ENCODE data around the gene HRH4. TPM values are rescaled to one million over a fixed set of nuclear protein-coding genes. Genes with fewer than 3 reads are reported as not detected.

HRH4 gene
- total and polyA plus RNA-seq, 10 of the 15 experiments (the other 5 are each of a cell fraction or from before 2014, with no cell fraction given) = not detected

DNA sequence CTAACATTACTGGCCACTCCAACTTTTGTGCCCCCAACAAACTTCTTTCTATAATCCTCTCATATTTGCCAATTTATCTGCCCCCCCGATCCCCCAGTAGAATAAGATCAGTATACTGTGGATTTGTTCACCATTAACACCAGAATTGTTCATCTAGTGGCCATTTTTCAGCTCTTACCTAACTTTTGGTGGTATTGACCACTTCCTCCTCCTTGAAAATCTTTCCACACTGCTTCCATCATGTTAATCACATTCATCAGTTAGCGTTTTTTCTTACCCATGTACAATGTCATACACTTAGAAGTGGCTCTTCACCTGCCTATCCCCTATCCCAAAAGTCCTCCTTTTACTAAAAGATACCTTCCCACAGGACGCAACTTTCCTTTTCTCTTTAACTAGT is 27.8 kb upstream of the HRH4 start:
- FAIRE-seq (no peak), ATAC-seq (no peak), DNase-seq (ENCODE audit: low read depth, low spot score) (no peak)
- Histone ChIP-seq H2AFZ (ENCODE audit: control insufficient read depth, low read depth, low read length) (no peak overlapping the region), H3K9me3 (replicated peaks; ENCODE audit: control insufficient read depth, insufficient read depth, low read length) (no peaks in the 10 kb centered on the region), H3K9ac (ENCODE audit: control insufficient read depth, insufficient read depth, low read length) (no peak overlapping the region), H4K20me1 (ENCODE audit: control insufficient read depth, insufficient read depth) (no peaks in the 10 kb centered on the region), H3K27ac (ENCODE audit: control insufficient read depth, insufficient read depth) (no peak overlapping the region), H3K36me3 (ENCODE audit: control insufficient read depth in 2 of 2, insufficient read depth in 2 of 2, low read length in 1 of 2) (no peaks in the 10 kb centered on the region), H3K27me3 (replicated peaks in 1 of 2; ENCODE audit: control insufficient read depth in 2 of 2, insufficient read depth in 2 of 2, low read length in 1 of 2) (no peaks in the 10 kb centered on the region), H3K79me2 (ENCODE audit: control insufficient read depth, insufficient read depth, low read length) (no peaks in the 10 kb centered on the region), H3K4me3 (no peak overlapping the region), H3K4me2 (ENCODE audit: control insufficient read depth, insufficient read depth) (no peak overlapping the region), H3K4me1 (ENCODE audit: control insufficient read depth, insufficient read depth, low read length) (no peaks in the 10 kb centered on the region)
- ChIA-PET RAD21 (ENCODE audit: unreplicated experiment) (interaction anchor here (3.0 kb wide), 1 partner anchor 56 kb away, joined by 13 read pairs; no protein-coding TSS in a partner anchor), SMC1A (ENCODE audit: uncharacterized antibody, unreplicated experiment) (interaction anchor here (0.8 kb wide), 1 partner anchor 42 kb away, joined by 3 read pairs; no protein-coding TSS in a partner anchor), CTCF (interaction anchor here (1.9 to 5.0 kb wide), 2 partner anchors 12 to 56 kb away, joined by 5 to 50 read pairs; no protein-coding TSS in a partner anchor), POLR2A (no interaction called here)
- no TSS peak for BruUV-seq (replicated peaks)
- intact Hi-C loops (cut with micrococcal nuclease; ENCODE audit: unreplicated experiment) (loop anchor here (10.0 kb wide), 1 partner anchor 52 kb away; no protein-coding TSS in a partner anchor), in situ Hi-C loops (cut with MboI) (no loop called here)
- no peak for TF ChIP-seq HDAC6 (IDR thresholded peaks at IDR 0.05; ENCODE audit: unreplicated experiment)
- TF ChIP-seq, protein P1, sequence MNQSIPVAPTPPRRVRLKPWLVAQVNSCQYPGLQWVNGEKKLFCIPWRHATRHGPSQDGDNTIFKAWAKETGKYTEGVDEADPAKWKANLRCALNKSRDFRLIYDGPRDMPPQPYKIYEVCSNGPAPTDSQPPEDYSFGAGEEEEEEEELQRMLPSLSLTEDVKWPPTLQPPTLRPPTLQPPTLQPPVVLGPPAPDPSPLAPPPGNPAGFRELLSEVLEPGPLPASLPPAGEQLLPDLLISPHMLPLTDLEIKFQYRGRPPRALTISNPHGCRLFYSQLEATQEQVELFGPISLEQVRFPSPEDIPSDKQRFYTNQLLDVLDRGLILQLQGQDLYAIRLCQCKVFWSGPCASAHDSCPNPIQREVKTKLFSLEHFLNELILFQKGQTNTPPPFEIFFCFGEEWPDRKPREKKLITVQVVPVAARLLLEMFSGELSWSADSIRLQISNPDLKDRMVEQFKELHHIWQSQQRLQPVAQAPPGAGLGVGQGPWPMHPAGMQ (IDR thresholded peaks at IDR 0.05; ENCODE audit: borderline replicate concordance) = no peak
- TF ChIP-seq POU2F2 (IDR thresholded peaks at IDR 0.05; ENCODE audit: borderline replicate concordance, low read depth, low read length) = no peak
- no peak for TF ChIP-seq ZNF217 (IDR thresholded peaks at IDR 0.05)
- TF ChIP-seq SIN3A (IDR thresholded peaks at IDR 0.05; ENCODE audit: low read depth, low read length) = no peak
- no peak for TF ChIP-seq ZNF24 (IDR thresholded peaks at IDR 0.05)
- 57% methylated on average over 3 of the region's 3 CpGs for WGBS (ENCODE audit: insufficient coverage, insufficient replicate concordance, low lambda C conversion rate, missing lambda C conversion rate)

DNA sequence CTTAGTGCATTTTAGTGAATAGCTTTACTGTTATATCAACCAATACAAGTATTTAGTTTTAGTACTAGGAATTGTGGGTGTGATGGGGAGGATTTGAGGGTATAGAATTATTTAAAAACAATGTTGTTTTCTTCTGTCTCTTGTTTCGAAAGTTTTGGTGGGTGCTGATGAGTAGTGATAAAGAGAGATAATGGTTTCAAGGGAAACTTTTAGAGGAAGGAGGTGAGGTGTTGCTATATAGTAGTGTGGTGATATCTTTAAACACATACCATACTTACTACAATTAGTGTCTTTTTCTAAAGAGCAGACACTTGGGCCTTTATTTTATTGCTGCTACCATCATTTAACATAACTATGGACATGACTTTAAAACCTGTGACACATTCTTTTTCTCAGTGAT is 23.5 kb upstream of the HRH4 start:
- ChIA-PET POLR2A (no interaction called here), RAD21 (ENCODE audit: unreplicated experiment) (interaction anchor here (1.2 kb wide), 1 partner anchor 51 kb away, joined by 8 read pairs; no protein-coding TSS in a partner anchor), CTCF (interaction anchor here (0.8 to 5.0 kb wide), 2 partner anchors 52 to 77 kb away, joined by 3 to 50 read pairs; no protein-coding TSS in a partner anchor), SMC1A (ENCODE audit: uncharacterized antibody, unreplicated experiment) (no interaction called here)
- no peak overlapping the region for H3K4me3 ChIP-seq
- no peaks in the 10 kb centered on the region for H3K27me3 ChIP-seq (replicated peaks in 1 of 2; ENCODE audit: control insufficient read depth in 2 of 2, insufficient read depth in 2 of 2, low read length in 1 of 2)
- DNase-seq (ENCODE audit: low read depth, low spot score) (no peak), FAIRE-seq (no peak), ATAC-seq (no peak)
- H3K79me2 ChIP-seq (ENCODE audit: control insufficient read depth, insufficient read depth, low read length) = no peaks in the 10 kb centered on the region
- H3K9me3 ChIP-seq (replicated peaks; ENCODE audit: control insufficient read depth, insufficient read depth, low read length) = no peaks in the 10 kb centered on the region
- no peaks in the 10 kb centered on the region for H3K36me3 ChIP-seq (ENCODE audit: control insufficient read depth in 2 of 2, insufficient read depth in 2 of 2, low read length in 1 of 2)
- WGBS (ENCODE audit: insufficient coverage, insufficient replicate concordance, low lambda C conversion rate, missing lambda C conversion rate) = 56% methylated on average over 1 of the region's 1 CpG
- no peaks in the 10 kb centered on the region for H3K4me1 ChIP-seq (ENCODE audit: control insufficient read depth, insufficient read depth, low read length)
- no peak overlapping the region for H2AFZ ChIP-seq (ENCODE audit: control insufficient read depth, low read depth, low read length)
- no TSS peak for BruUV-seq (replicated peaks)
- H3K4me2 ChIP-seq (ENCODE audit: control insufficient read depth, insufficient read depth) = no peak overlapping the region
- intact Hi-C loops (cut with micrococcal nuclease; ENCODE audit: unreplicated experiment) = loop anchor here (10.0 kb wide), 1 partner anchor 48 kb away; no protein-coding TSS in a partner anchor
- H4K20me1 ChIP-seq (ENCODE audit: control insufficient read depth, insufficient read depth) = no peaks in the 10 kb centered on the region
- no peak overlapping the region for H3K9ac ChIP-seq (ENCODE audit: control insufficient read depth, insufficient read depth, low read length)
- in situ Hi-C loops (cut with MboI) = no loop called here
- no peak overlapping the region for H3K27ac ChIP-seq (ENCODE audit: control insufficient read depth, insufficient read depth)
- TF ChIP-seq RAD51 (IDR thresholded peaks at IDR 0.05) (no peak), SUZ12 (IDR thresholded peaks at IDR 0.05; ENCODE audit: unreplicated experiment) (no peak), MEF2B (IDR thresholded peaks at IDR 0.05; ENCODE audit: partially characterized antibody, poor library complexity, severe bottlenecking) (no peak), PAX8 (IDR thresholded peaks at IDR 0.05) (no peak)
- TF ChIP-seq, protein P2, sequence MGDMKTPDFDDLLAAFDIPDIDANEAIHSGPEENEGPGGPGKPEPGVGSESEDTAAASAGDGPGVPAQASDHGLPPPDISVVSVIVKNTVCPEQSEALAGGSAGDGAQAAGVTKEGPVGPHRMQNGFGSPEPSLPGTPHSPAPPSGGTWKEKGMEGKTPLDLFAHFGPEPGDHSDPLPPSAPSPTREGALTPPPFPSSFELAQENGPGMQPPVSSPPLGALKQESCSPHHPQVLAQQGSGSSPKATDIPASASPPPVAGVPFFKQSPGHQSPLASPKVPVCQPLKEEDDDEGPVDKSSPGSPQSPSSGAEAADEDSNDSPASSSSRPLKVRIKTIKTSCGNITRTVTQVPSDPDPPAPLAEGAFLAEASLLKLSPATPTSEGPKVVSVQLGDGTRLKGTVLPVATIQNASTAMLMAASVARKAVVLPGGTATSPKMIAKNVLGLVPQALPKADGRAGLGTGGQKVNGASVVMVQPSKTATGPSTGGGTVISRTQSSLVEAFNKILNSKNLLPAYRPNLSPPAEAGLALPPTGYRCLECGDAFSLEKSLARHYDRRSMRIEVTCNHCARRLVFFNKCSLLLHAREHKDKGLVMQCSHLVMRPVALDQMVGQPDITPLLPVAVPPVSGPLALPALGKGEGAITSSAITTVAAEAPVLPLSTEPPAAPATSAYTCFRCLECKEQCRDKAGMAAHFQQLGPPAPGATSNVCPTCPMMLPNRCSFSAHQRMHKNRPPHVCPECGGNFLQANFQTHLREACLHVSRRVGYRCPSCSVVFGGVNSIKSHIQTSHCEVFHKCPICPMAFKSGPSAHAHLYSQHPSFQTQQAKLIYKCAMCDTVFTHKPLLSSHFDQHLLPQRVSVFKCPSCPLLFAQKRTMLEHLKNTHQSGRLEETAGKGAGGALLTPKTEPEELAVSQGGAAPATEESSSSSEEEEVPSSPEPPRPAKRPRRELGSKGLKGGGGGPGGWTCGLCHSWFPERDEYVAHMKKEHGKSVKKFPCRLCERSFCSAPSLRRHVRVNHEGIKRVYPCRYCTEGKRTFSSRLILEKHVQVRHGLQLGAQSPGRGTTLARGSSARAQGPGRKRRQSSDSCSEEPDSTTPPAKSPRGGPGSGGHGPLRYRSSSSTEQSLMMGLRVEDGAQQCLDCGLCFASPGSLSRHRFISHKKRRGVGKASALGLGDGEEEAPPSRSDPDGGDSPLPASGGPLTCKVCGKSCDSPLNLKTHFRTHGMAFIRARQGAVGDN (IDR thresholded peaks at IDR 0.05) = no peak

Data from GM12878 (cell line).